Activated CD4-positive, alpha-beta T cell treated with anti-CD3 and anti-CD28 coated beads, Interleukin-2, Interleukin-6, amounts not matched to agents 100 ng/mL and 50 ng/mL, durations not matched to agents 16 hours and 8 hours (primary cell): ENCODE results near the gene LRRC4C.

ENCODE experiments used
- DNase-seq: peaks from one replicate; pipeline ENCODE4 v3.0.0-alpha.2; 2020

LRRC4C gene

GRCh38 chr11:40838181-40838683 lies 621.2 kb downstream of the LRRC4C start:
- no peak for DNase-seq

GRCh38 chr11:40827116-40827515 lies 632.3 kb downstream of the LRRC4C start:
- DNase-seq = no peak

GRCh38 chr11:40826601-40827000 lies 632.9 kb downstream of the LRRC4C start:
- DNase-seq = no peak

GRCh38 chr11:40825201-40825834 lies 634.1 kb downstream of the LRRC4C start:
- DNase-seq = no peak

GRCh38 chr11:40819230-40819629 lies 640.2 kb downstream of the LRRC4C start:
- DNase-seq = no peak

- DNase-seq = no peak
Observed at GRCh38 chr11:40816976-40817375, 642.5 kb downstream of the LRRC4C start.

- DNase-seq = no peak
Observed at GRCh38 chr11:40797981-40798380, 661.5 kb downstream of the LRRC4C start.

GRCh38 chr11:40787224-40787623 lies 672.2 kb downstream of the LRRC4C start:
- no peak for DNase-seq

GRCh38 chr11:40763046-40763445 lies 696.4 kb downstream of the LRRC4C start:
- DNase-seq = no peak

GRCh38 chr11:40759341-40759740 lies 700.1 kb downstream of the LRRC4C start:
- no peak for DNase-seq

- DNase-seq = no peak
Observed at GRCh38 chr11:40754297-40754696, 705.2 kb downstream of the LRRC4C start.

GRCh38 chr11:40746282-40746681 lies 713.2 kb downstream of the LRRC4C start:
- no peak for DNase-seq

GRCh38 chr11:40732132-40732531 lies 727.3 kb downstream of the LRRC4C start:
- no peak for DNase-seq

- DNase-seq = peak; percentile 28
Observed at GRCh38 chr11:40722179-40722795, 737.2 kb downstream of the LRRC4C start.

GRCh38 chr11:40716344-40717130 lies 742.9 kb downstream of the LRRC4C start:
- no peak for DNase-seq

- no peak for DNase-seq
Observed at GRCh38 chr11:40713083-40713482, 746.4 kb downstream of the LRRC4C start.

GRCh38 chr11:40701027-40701426 lies 758.4 kb downstream of the LRRC4C start:
- no peak for DNase-seq

GRCh38 chr11:40689823-40690222 lies 769.6 kb downstream of the LRRC4C start:
- no peak for DNase-seq

- DNase-seq = no peak
Observed at GRCh38 chr11:40688369-40688768, 771.1 kb downstream of the LRRC4C start.

- no peak for DNase-seq
Observed at GRCh38 chr11:40686765-40687164, 772.7 kb downstream of the LRRC4C start.

GRCh38 chr11:40683010-40683409 lies 776.4 kb downstream of the LRRC4C start:
- no peak for DNase-seq

- no peak for DNase-seq
Observed at GRCh38 chr11:40679276-40679675, 780.2 kb downstream of the LRRC4C start.

- DNase-seq = no peak
Observed at GRCh38 chr11:40647295-40647694, 812.2 kb downstream of the LRRC4C start.

- DNase-seq = no peak
Observed at GRCh38 chr11:40642284-40642683, 817.2 kb downstream of the LRRC4C start.
